Spinal cord (tissue), 10 donors: ENCODE results near the gene PHYHD1. TPM values are rescaled to one million over a fixed set of nuclear protein-coding genes. Genes with fewer than 3 reads are reported as not detected.

ENCODE experiments used
- DNase-seq, 6 donors: peaks; one replicate each; pipeline versions ENCODE4 v3.0.0 to v3.0.0-alpha.2; 2013 to 2015; ENCODE audit warnings: low spot score in 6 of 6, low read depth in 4 of 6
- H3K27ac ChIP-seq: one replicate; pipeline ENCODE4 v1.5.1; 2013; ENCODE audit warnings: low read depth, low read length, control low read depth
- H3K27me3 ChIP-seq: one replicate; pipeline ENCODE4 v1.6.1; 2013; ENCODE audit warnings: low read length; ENCODE audit not compliant: control insufficient read depth, insufficient read depth
- H3K36me3 ChIP-seq: one replicate; pipeline ENCODE4 v1.6.1; 2013; ENCODE audit warnings: low read length; ENCODE audit not compliant: control insufficient read depth, insufficient read depth
- H3K4me1 ChIP-seq: one replicate; pipeline ENCODE4 v1.6.1; 2013; ENCODE audit warnings: low read length; ENCODE audit not compliant: control insufficient read depth, insufficient read depth
- H3K4me3 ChIP-seq: one replicate; pipeline ENCODE4 v1.5.1; 2013; ENCODE audit warnings: low read depth, low read length, control low read depth
- H3K9me3 ChIP-seq: one replicate; pipeline ENCODE4 v1.6.1; 2013; ENCODE audit warnings: low read length; ENCODE audit not compliant: control insufficient read depth, insufficient read depth
- WGBS: methylation state at CpG from one replicate; pipeline ENCODE4 v1.1.5; 2013; ENCODE audit warnings: missing lambda C conversion rate; ENCODE audit not compliant: insufficient coverage; 5-methylcytosine and 5-hydroxymethylcytosine counted together
- polyA plus RNA-seq, 2 donors: library from polyadenylated mRNA; unstranded; fragments of 120-200 nt; gene quantifications; one replicate each; pipeline ENCODE4 v1.2.1, GENCODE V29; 2013; ENCODE audit not compliant: insufficient read length in 2 of 2
- total RNA-seq, 2 donors: library from RNA; depleted of rRNA in 1 of 2; stranded (reverse); fragments of 120-200 nt in 1 of 2; fragments of >200 nt in 1 of 2; gene quantifications; one replicate each; pipeline versions ENCODE4 v1.2.3 to v1.2.4, GENCODE V29; 2013 to 2014
- donor health status: healthy.

PHYHD1 gene
- total and polyA plus RNA-seq, 4 donors = 7.8 to 29.9 (median 25.3) TPM

GRCh38 chr9:128909859-128910258 is 10.9 kb upstream of the PHYHD1 start:
- Histone ChIP-seq H3K4me3 (no peak overlapping the region), H3K4me1 (peaks cover 25% of the 10 kb centered on the region), H3K36me3 (peaks cover 80% of the 10 kb centered on the region), H3K27me3 (no peaks in the 10 kb centered on the region), H3K27ac (no peak overlapping the region), H3K9me3 (no peaks in the 10 kb centered on the region)
- DNase-seq = no peak
- 90% methylated on average over 4 of the region's 4 CpGs for WGBS

GRCh38 chr9:128910906-128911305 is 9.9 kb upstream of the PHYHD1 start:
- Histone ChIP-seq H3K27me3 (no peaks in the 10 kb centered on the region), H3K4me3 (no peak overlapping the region), H3K9me3 (no peaks in the 10 kb centered on the region), H3K4me1 (peaks cover 30% of the 10 kb centered on the region), H3K36me3 (peaks cover 87% of the 10 kb centered on the region), H3K27ac (no peak overlapping the region)
- WGBS = 87% methylated on average over 6 of the region's 6 CpGs
- no peak for DNase-seq

- no peak overlapping the region for H3K27ac ChIP-seq
- H3K27me3 ChIP-seq = no peaks in the 10 kb centered on the region
- peaks cover 36% of the 10 kb centered on the region for H3K4me1 ChIP-seq
- no peaks in the 10 kb centered on the region for H3K9me3 ChIP-seq
- 58% methylated on average over 8 of the region's 8 CpGs for WGBS
- H3K4me3 ChIP-seq = no peak overlapping the region
- DNase-seq = no peak
- peaks cover 93% of the 10 kb centered on the region for H3K36me3 ChIP-seq
Observed at GRCh38 chr9:128911529-128912035, 9.2 kb upstream of the PHYHD1 start.

GRCh38 chr9:128912270-128912853 is 8.4 kb upstream of the PHYHD1 start:
- no peak overlapping the region for H3K27ac ChIP-seq
- DNase-seq = no peak
- peaks cover 91% of the 10 kb centered on the region for H3K36me3 ChIP-seq

GRCh38 chr9:128913048-128913900 is 7.5 kb upstream of the PHYHD1 start:
- H3K9me3 ChIP-seq = no peaks in the 10 kb centered on the region
- WGBS = 92% methylated on average over 12 of the region's 15 CpGs
- H3K27ac ChIP-seq = no peak overlapping the region
- DNase-seq = no peak
- H3K27me3 ChIP-seq = no peaks in the 10 kb centered on the region
- peaks cover 47% of the 10 kb centered on the region for H3K4me1 ChIP-seq
- H3K4me3 ChIP-seq = no peak overlapping the region
- peaks cover 91% of the 10 kb centered on the region for H3K36me3 ChIP-seq

More at GRCh38 chr9:128912270-128912853, 8.4 kb upstream of the PHYHD1 start:
- Histone ChIP-seq H3K9me3 (no peaks in the 10 kb centered on the region), H3K4me3 (no peak overlapping the region), H3K4me1 (peaks cover 44% of the 10 kb centered on the region), H3K27me3 (no peaks in the 10 kb centered on the region)
- 84% methylated on average over 15 of the region's 15 CpGs for WGBS

GRCh38 chr9:128913995-128914772 is 6.6 kb upstream of the PHYHD1 start:
- Histone ChIP-seq H3K9me3 (no peaks in the 10 kb centered on the region), H3K4me1 (peaks cover 48% of the 10 kb centered on the region), H3K36me3 (peaks cover 90% of the 10 kb centered on the region), H3K27me3 (no peaks in the 10 kb centered on the region), H3K27ac (no peak overlapping the region), H3K4me3 (no peak overlapping the region)
- DNase-seq = no peak
- WGBS = 87% methylated on average over 22 of the region's 23 CpGs

- 89% methylated on average over 17 of the region's 18 CpGs for WGBS
- DNase-seq = no peak
- H3K36me3 ChIP-seq = peaks cover 73% of the 10 kb centered on the region
Observed at GRCh38 chr9:128916204-128916603, 4.6 kb upstream of the PHYHD1 start.

GRCh38 chr9:128916745-128917144 is 4.0 kb upstream of the PHYHD1 start:
- H3K36me3 ChIP-seq = peaks cover 68% of the 10 kb centered on the region
- H3K4me1 ChIP-seq = peaks cover 62% of the 10 kb centered on the region
- H3K4me3 ChIP-seq = no peak overlapping the region
- H3K27ac ChIP-seq = peak overlapping the region; percentile 27
- no peaks in the 10 kb centered on the region for H3K27me3 ChIP-seq
- no peak for DNase-seq
- H3K9me3 ChIP-seq = no peaks in the 10 kb centered on the region
- 93% methylated on average over 8 of the region's 11 CpGs for WGBS

More at GRCh38 chr9:128916204-128916603, 4.6 kb upstream of the PHYHD1 start:
- Histone ChIP-seq H3K27me3 (no peaks in the 10 kb centered on the region), H3K27ac (no peak overlapping the region), H3K4me3 (no peak overlapping the region), H3K4me1 (peaks cover 62% of the 10 kb centered on the region), H3K9me3 (no peaks in the 10 kb centered on the region)

- peaks cover 62% of the 10 kb centered on the region for H3K36me3 ChIP-seq
- H3K27ac ChIP-seq = peak overlapping the region; percentile 40
- H3K4me1 ChIP-seq = peaks cover 62% of the 10 kb centered on the region
- H3K9me3 ChIP-seq = no peaks in the 10 kb centered on the region
- WGBS = 77% methylated on average over 26 of the region's 26 CpGs
- H3K4me3 ChIP-seq = no peak overlapping the region
- DNase-seq = peak in 2 of 6 donors; percentile 34 to 93
- H3K27me3 ChIP-seq = no peaks in the 10 kb centered on the region
Observed at GRCh38 chr9:128917151-128917849, 3.5 kb upstream of the PHYHD1 start.
